Endothelial cell of umbilical vein (primary cell): ENCODE measurements around the gene GRM5.

ENCODE experiments used
- EZH2 ChIP-seq: IDR thresholded peaks from 2 replicates; pipeline ENCODE4 v1.6.1; 2012; ENCODE audit warnings: borderline replicate concordance, low read depth, mild to moderate bottlenecking, moderate library complexity, low read length, inconsistent platforms; ENCODE audit not compliant: severe bottlenecking
- FOS ChIP-seq: IDR thresholded peaks from 2 replicates; pipeline ENCODE4 v1.6.1; 2011; ENCODE audit warnings: mild to moderate bottlenecking, low read length, moderate library complexity, borderline replicate concordance; ENCODE audit not compliant: insufficient read depth
- JUN ChIP-seq: IDR thresholded peaks from 2 replicates; pipeline ENCODE4 v1.6.1; 2011; ENCODE audit warnings: borderline replicate concordance, low read depth; ENCODE audit not compliant: insufficient read length, insufficient read depth
- MYC ChIP-seq: IDR thresholded peaks from one replicate; pipeline ENCODE4 v1.6.1; 2011; ENCODE audit warnings: mild to moderate bottlenecking, low read depth, low read length
- POLR2A ChIP-seq: IDR thresholded peaks from 2 replicates; pipeline ENCODE4 v1.6.1; 2012; ENCODE audit warnings: low read depth, mild to moderate bottlenecking, control low read depth, low read length
- POLR2AphosphoS5 ChIP-seq: IDR thresholded peaks from 2 replicates; pipeline ENCODE4 v1.6.1; 2012; ENCODE audit warnings: low read depth, mild to moderate bottlenecking, control low read depth, low read length, moderate library complexity; ENCODE audit not compliant: insufficient read depth
- TF ChIP-seq, protein P1 (sequence below), 2 donors: IDR thresholded peaks; 1 replicate in 1 of 2; 2 replicates in 1 of 2; pipeline ENCODE4 v1.5.1; 2011; ENCODE audit warnings: low read length in 2 of 2, mild to moderate bottlenecking in 2 of 2, moderate library complexity in 2 of 2, control low read depth in 1 of 2, inconsistent platforms in 1 of 2, low read depth in 1 of 2; ENCODE audit not compliant: insufficient read depth in 1 of 2; ENCODE audit errors: extremely low read depth in 1 of 2

GRCh38 chr11:88909500-88909899 is 156.3 kb downstream of the GRM5 start:
- TF ChIP-seq EZH2 (no peak), POLR2AphosphoS5 (no peak), POLR2A (no peak), MYC (no peak), JUN (no peak), FOS (no peak)
- TF ChIP-seq, protein P1, sequence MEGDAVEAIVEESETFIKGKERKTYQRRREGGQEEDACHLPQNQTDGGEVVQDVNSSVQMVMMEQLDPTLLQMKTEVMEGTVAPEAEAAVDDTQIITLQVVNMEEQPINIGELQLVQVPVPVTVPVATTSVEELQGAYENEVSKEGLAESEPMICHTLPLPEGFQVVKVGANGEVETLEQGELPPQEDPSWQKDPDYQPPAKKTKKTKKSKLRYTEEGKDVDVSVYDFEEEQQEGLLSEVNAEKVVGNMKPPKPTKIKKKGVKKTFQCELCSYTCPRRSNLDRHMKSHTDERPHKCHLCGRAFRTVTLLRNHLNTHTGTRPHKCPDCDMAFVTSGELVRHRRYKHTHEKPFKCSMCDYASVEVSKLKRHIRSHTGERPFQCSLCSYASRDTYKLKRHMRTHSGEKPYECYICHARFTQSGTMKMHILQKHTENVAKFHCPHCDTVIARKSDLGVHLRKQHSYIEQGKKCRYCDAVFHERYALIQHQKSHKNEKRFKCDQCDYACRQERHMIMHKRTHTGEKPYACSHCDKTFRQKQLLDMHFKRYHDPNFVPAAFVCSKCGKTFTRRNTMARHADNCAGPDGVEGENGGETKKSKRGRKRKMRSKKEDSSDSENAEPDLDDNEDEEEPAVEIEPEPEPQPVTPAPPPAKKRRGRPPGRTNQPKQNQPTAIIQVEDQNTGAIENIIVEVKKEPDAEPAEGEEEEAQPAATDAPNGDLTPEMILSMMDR (IDR thresholded peaks at IDR 0.05; ENCODE audit: extremely low read depth in 1 of 2, insufficient read depth in 1 of 2, low read depth in 1 of 2, low read length in 2 of 2) = no peak
